PC-9 (cell line): ENCODE results near the gene GPS1. TPM values are rescaled to one million over a fixed set of nuclear protein-coding genes. Genes with fewer than 3 reads are reported as not detected.

ENCODE experiments used
- Bru-seq: library from RNA; stranded (reverse); fragments of 400-500 nt; gene quantifications from one replicate; lab custom pipeline; 2021; lab: Mats Ljungman, UMichigan
- BruChase-seq, 2 experiments: library from RNA; stranded (reverse); fragments of 400-500 nt; gene quantifications; one replicate each; lab custom pipeline; 2021; lab: Mats Ljungman, UMichigan
- BruUV-seq: library from RNA; stranded (reverse); fragments of 400-500 nt; replicated peaks from 2 replicates; lab custom pipeline; 2021; lab: Mats Ljungman, UMichigan
- CTCF ChIA-PET: fragments of 300-600 bp; sonication (Branson Sonifier 250); formaldehyde crosslinking; loops from one replicate; lab custom pipeline; 2022; ENCODE audit warnings: antibody characterized with exemption; lab: Charles Lee
- POLR2A ChIA-PET: fragments of 300-600 bp; sonication (Branson Sonifier 250); formaldehyde crosslinking; loops from one replicate; lab custom pipeline; 2022; ENCODE audit warnings: antibody characterized with exemption; ENCODE audit not compliant: unreplicated experiment; lab: Charles Lee
- DNase-seq, 2 experiments: peaks; one replicate each; pipeline versions ENCODE4 v3.0.0 to v3.0.0-alpha.2; 2015 to 2022; ENCODE audit warnings: mixed read lengths in 1 of 2
- H2AFZ ChIP-seq: fragments of 200-600 bp; sonication (generic); 2 replicates; pipeline ENCODE4 v1.8.1; 2017; ENCODE audit warnings: antibody characterized with exemption
- H3F3A ChIP-seq: fragments of 200-600 bp; sonication (generic); 2 replicates; pipeline ENCODE4 v1.8.1; 2017; ENCODE audit warnings: antibody characterized with exemption, mild to moderate bottlenecking, low read depth; ENCODE audit not compliant: insufficient read depth
- H3K27ac ChIP-seq: fragments of 200-600 bp; sonication (generic); 2 replicates; pipeline ENCODE4 v1.6.1; 2016; ENCODE audit warnings: mixed run types
- H3K27me3 ChIP-seq: fragments of 200-600 bp; sonication (generic); 2 replicates; pipeline ENCODE4 v1.6.1; 2016; ENCODE audit warnings: low read depth, mixed run types; ENCODE audit not compliant: insufficient read depth
- H3K36me3 ChIP-seq: fragments of 200-600 bp; sonication (generic); 2 replicates; pipeline ENCODE4 v1.6.1; 2016; ENCODE audit warnings: low read depth, mixed run types
- H3K4me1 ChIP-seq: fragments of 200-600 bp; sonication (generic); replicated peaks from 2 replicates; pipeline ENCODE4 v1.6.1; 2016; ENCODE audit warnings: mixed run types; ENCODE audit not compliant: insufficient read depth
- H3K4me2 ChIP-seq: fragments of 200-600 bp; sonication (generic); 2 replicates; pipeline ENCODE4 v1.6.1; 2017; ENCODE audit warnings: mixed run types
- H3K4me3 ChIP-seq: fragments of 200-600 bp; sonication (generic); 2 replicates; pipeline ENCODE4 v1.6.1; 2016; ENCODE audit warnings: mixed run types
- H3K79me2 ChIP-seq: fragments of 200-600 bp; sonication (generic); 2 replicates; pipeline ENCODE4 v1.6.1; 2017; ENCODE audit warnings: low read depth, mixed run types
- H3K9me2 ChIP-seq: fragments of 200-600 bp; sonication (generic); 2 replicates; pipeline ENCODE4 v1.8.1; 2017; ENCODE audit warnings: mild to moderate bottlenecking; ENCODE audit not compliant: insufficient read depth
- H3K9me3 ChIP-seq: fragments of 200-600 bp; sonication (generic); 2 replicates; pipeline ENCODE4 v1.8.1; 2016; ENCODE audit warnings: low read depth; ENCODE audit not compliant: insufficient read depth
- H4K20me1 ChIP-seq: fragments of 200-600 bp; sonication (generic); 2 replicates; pipeline ENCODE4 v1.8.1; 2017; ENCODE audit not compliant: insufficient read depth
- CTCF ChIP-seq: fragments of 200-600 bp; sonication (generic); conservative IDR thresholded peaks from 2 replicates; pipeline ENCODE4 v1.6.1; 2017; ENCODE audit warnings: mixed run types, antibody characterized with exemption, mild to moderate bottlenecking, moderate library complexity
- EZH2 ChIP-seq: fragments of 200-600 bp; sonication (generic); IDR thresholded peaks from 2 replicates; pipeline ENCODE4 v1.8.0; 2017; ENCODE audit warnings: antibody characterized with exemption, low read depth
- intact Hi-C: fragments of 100-400 bp; cut with micrococcal nuclease; formaldehyde crosslinking; loops from one replicate; pipeline ENCODE4 v1.10.0; 2022; ENCODE audit not compliant: unreplicated experiment
- long read RNA-seq: library from polyadenylated mRNA; stranded (forward); transcript quantifications from one replicate; pipeline ENCODE4 v2.0.0, GENCODE V29; 2022
- total RNA-seq: library from RNA; stranded (reverse); gene quantifications from 2 replicates; pipeline ENCODE4 v1.2.3, GENCODE V29; 2021

GPS1 gene
- total RNA-seq: 121 and 124 TPM in 2 replicates
- percentile 54 among the genes with signal in this experiment for Bru-seq, nascent RNA
- BruChase-seq, experiment 1, labeled RNA remaining after a 2-hour chase: percentile 62 among the genes with signal in this experiment
- percentile 79 among the genes with signal in this experiment for BruChase-seq, experiment 2, labeled RNA remaining after a 6-hour chase
- long read RNA-seq, transcript GPS1-208 (13 exons, 1,874 nt): major isoform, 145 of 280 reads
- long read RNA-seq, transcript GPS1-204 (13 exons, 2,276 nt): minor isoform, 7 of 280 reads
- long read RNA-seq, transcript GPS1-226 (13 exons, 1,839 nt): minor isoform, 21 of 280 reads
- long read RNA-seq, transcript GPS1-201 (13 exons, 1,842 nt): minor isoform, 24 of 280 reads
- long read RNA-seq, partial matches to known transcripts: 24 of 280 reads
- long read RNA-seq, other reads (novel, unspliced or antisense): 49 of 280 reads

DNA sequence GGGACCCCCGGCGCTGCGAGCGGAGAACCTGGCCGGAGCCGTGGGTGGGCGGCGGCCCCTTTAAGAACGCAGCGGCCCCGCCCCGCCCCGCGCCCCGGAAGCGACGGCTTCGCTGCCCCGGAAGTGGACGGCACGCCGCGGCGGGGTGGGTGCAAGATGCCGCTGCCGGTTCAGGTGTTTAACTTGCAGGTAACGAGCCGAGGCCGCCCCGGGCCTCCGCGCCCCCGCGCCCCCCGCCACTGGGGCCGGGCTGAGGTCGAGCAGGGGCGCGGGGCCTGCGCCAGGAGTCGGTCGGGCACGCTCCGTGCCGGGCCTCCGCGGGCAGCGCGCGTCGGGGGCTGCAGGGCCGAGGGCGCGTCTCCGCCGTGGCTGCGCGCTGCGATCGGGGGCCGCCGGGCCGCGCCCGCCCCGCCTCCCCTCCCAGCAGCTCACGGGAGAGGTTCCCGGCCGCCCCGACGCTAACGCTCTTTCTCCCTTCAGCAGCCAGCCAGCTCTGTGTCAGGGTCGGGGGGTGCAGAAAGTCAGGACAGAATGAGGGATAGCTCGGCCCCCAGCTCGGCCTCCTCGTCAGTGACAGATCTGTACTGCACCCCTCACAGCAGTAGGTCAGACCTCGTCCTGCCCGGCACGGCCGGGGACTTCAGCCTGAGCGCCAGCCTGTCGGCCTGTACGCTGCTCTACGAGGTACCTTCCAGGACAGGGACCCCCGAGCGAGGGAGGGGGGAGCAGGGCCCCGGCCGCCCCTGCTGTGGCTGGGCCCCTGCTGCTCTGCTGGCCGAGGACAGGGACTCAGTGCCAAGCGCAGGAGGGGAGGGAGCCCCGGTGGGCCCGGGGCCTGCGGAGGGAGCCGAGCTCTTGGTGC lies at the start of gene GPS1, which contains the start of gene RFNG:
TSS of gene GPS1 (plus strand) at position 123 of the 862 bp plus-strand sequence. CDS start at position 157, 34 bp downstream.
TSS of gene RFNG (minus strand) at position 36 of the 862 bp plus-strand sequence. CDS start 45 bp downstream, outside the sequence.
- intact Hi-C loops: no loop called here
- POLR2A ChIA-PET: no interaction called here
- H3K27ac ChIP-seq: no peak within 1 kb of the TSS

GRCh38 chr17:82003411-82004381 lies 48.0 kb upstream of the GPS1 start:
- Histone ChIP-seq H4K20me1 (no peaks in the 10 kb centered on the region), H3K9me2 (no peaks in the 10 kb centered on the region), H3K4me1 (peaks cover 22% of the 10 kb centered on the region), H3K4me2 (peak overlapping the region; percentile 62), H3F3A (peaks cover 10% of the 10 kb centered on the region; the same call in 1 of the 2 replicates), H3K27ac (peak overlapping the region; percentile 31; the same call in 1 of the 2 replicates), H3K4me3 (no peak overlapping the region), H3K36me3 (no peaks in the 10 kb centered on the region), H3K9me3 (no peaks in the 10 kb centered on the region), H3K27me3 (no peaks in the 10 kb centered on the region), H2AFZ (no peak overlapping the region), H3K79me2 (no peaks in the 10 kb centered on the region)
- TF ChIP-seq CTCF (no peak), EZH2 (no peak)
- no TSS peak for BruUV-seq
- ChIA-PET CTCF (interaction anchor here (0.8 to 1.2 kb wide), 2 partner anchors 13 to 44 kb away, joined by 3 to 7 read pairs; partner anchors contain the start of gene NOTUM), POLR2A (interaction anchor here (0.6 to 0.9 kb wide), 2 partner anchors 9 to 19 kb away, joined by 3 to 5 read pairs; partner anchors contain the start of genes CENPX and LRRC45)
- peak; percentile 80 to 96 for DNase-seq
- intact Hi-C loops: loop anchor here (1.0 to 5.0 kb wide), 2 partner anchors 23 to 36 kb away; no protein-coding TSS in a partner anchor

More for the DNA sequence above, at the start of gene GPS1, which contains the start of gene RFNG:
- H3K9me3 ChIP-seq: no peaks in the 10 kb centered on the region
- CTCF ChIA-PET: interaction anchor here (0.7 kb wide), 1 partner anchor 30 kb away, joined by 3 read pairs; the partner anchor contains the start of gene CENPX
- H4K20me1 ChIP-seq: no peaks in the 10 kb centered on the region
- no peaks in the 10 kb centered on the region for H3K27me3 ChIP-seq
- TSS peak; percentile 45 for BruUV-seq
- peak within 1 kb of the TSS; percentile 88 for H3K4me2 ChIP-seq
- peaks cover 13% of the 10 kb centered on the region for H3K79me2 ChIP-seq
- H3K4me1 ChIP-seq: no peaks in the 10 kb centered on the region
- TF ChIP-seq CTCF: no peak
- TF ChIP-seq EZH2: no peak
- H2AFZ ChIP-seq: no peak within 1 kb of the TSS
- H3F3A ChIP-seq: no peaks in the 10 kb centered on the region
- peak within 1 kb of the TSS; percentile 76 for H3K4me3 ChIP-seq
- H3K36me3 ChIP-seq: no peaks in the 10 kb centered on the region
- DNase-seq: peak; percentile 46 to 80
- no peaks in the 10 kb centered on the region for H3K9me2 ChIP-seq
